ENCODE data around the gene VSIR. TPM values are rescaled to one million over a fixed set of nuclear protein-coding genes. Genes with fewer than 3 reads are reported as not detected.

Gene VSIR
- total RNA-seq, 1 experiment from 2014 or later, result 3.6 TPM

DNA sequence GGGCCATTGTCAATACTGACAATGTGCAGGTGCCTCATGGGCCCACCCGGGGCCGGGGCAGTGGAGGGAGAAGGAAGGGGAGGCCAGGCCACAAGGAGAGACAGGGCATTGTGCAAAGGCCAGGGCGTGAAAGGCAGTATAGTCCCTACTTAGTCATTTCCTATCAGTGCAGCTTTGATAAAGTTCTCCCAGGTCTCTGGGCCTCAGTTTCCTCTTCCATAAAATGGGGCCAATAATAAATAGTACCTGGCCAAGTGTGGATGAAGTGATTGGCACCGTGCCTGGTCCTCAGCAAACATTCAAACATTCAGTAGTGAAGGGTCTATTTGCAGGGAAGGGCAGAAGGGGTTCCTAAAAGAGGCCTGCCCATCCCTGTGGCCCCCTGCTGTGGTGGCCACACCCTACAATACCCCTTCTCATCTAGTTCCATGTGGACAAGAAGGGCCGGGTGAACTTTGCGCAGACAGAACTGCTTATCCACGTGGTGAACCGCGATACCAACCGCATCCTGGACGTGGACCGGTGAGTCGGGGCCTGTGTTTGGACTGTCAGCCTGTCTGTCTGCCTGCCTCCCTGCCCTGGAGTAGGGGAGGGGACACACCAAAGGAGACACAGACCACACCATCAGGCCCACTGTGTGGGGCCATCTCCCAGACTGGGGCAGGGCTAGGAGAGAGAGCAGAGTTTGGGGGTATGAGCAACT lies 36.9 kb upstream of the VSIR start:
- H3K4me3 Mint-ChIP-seq (ENCODE audit: unreplicated experiment), result no peak overlapping the region
- CTCF ChIA-PET, result interaction anchor here (0.6 to 4.5 kb wide), 2 partner anchors 427 to 540 kb away, joined by 3 to 30 read pairs; no protein-coding TSS in a partner anchor
- TF ChIP-seq, protein P1, sequence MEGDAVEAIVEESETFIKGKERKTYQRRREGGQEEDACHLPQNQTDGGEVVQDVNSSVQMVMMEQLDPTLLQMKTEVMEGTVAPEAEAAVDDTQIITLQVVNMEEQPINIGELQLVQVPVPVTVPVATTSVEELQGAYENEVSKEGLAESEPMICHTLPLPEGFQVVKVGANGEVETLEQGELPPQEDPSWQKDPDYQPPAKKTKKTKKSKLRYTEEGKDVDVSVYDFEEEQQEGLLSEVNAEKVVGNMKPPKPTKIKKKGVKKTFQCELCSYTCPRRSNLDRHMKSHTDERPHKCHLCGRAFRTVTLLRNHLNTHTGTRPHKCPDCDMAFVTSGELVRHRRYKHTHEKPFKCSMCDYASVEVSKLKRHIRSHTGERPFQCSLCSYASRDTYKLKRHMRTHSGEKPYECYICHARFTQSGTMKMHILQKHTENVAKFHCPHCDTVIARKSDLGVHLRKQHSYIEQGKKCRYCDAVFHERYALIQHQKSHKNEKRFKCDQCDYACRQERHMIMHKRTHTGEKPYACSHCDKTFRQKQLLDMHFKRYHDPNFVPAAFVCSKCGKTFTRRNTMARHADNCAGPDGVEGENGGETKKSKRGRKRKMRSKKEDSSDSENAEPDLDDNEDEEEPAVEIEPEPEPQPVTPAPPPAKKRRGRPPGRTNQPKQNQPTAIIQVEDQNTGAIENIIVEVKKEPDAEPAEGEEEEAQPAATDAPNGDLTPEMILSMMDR (IDR thresholded peaks at IDR 0.05; ENCODE audit: unreplicated experiment), result no peak
- no peak for DNase-seq (ENCODE audit: unreplicated experiment)
- no TSS peak for BruUV-seq (replicated peaks)
- H3K27ac Mint-ChIP-seq (ENCODE audit: low read depth, unreplicated experiment), result no peak overlapping the region
- POLR2A ChIA-PET, result interaction anchor here (0.7 kb wide), 1 partner anchor 97 kb away, joined by 3 read pairs; no protein-coding TSS in a partner anchor
- peaks cover 15% of the 10 kb centered on the region for H3K36me3 Mint-ChIP-seq (ENCODE audit: insufficient read depth, unreplicated experiment)
- no peaks in the 10 kb centered on the region for H3K4me1 Mint-ChIP-seq (ENCODE audit: insufficient read depth, unreplicated experiment)
- intact Hi-C loops (cut with micrococcal nuclease), result loop anchor here (5.0 kb wide), 3 partner anchors 83 to 428 kb away; no protein-coding TSS in a partner anchor
- H3K9me3 Mint-ChIP-seq (ENCODE audit: unreplicated experiment), result no peaks in the 10 kb centered on the region
- peaks cover 6% of the 10 kb centered on the region for H3K27me3 Mint-ChIP-seq (ENCODE audit: insufficient read depth, unreplicated experiment)

DNA sequence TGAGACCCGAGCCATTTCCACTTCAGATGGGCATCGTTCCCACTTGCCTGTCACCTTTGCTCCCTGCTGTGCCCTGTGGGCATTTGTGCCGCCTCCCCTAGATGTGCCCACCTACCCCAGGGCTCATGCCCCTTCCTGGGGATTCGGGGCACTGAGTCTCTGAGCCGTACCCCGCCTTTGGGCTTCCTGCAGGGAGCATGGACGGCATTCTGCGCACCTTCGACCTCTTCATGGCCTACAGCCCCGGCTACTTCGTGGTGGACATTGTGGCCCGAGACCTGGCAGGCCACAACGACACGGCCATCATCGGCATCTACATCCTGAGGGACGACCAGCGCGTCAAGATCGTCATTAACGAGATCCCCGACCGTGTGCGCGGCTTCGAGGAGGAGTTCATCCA lies 36.3 kb upstream of the VSIR start:
- Mint-ChIP-seq H3K4me3 (ENCODE audit: unreplicated experiment) (no peak overlapping the region), H3K4me1 (ENCODE audit: insufficient read depth, unreplicated experiment) (no peaks in the 10 kb centered on the region), H3K27ac (ENCODE audit: low read depth, unreplicated experiment) (no peak overlapping the region), H3K27me3 (ENCODE audit: insufficient read depth, unreplicated experiment) (peaks cover 11% of the 10 kb centered on the region), H3K9me3 (ENCODE audit: unreplicated experiment) (no peaks in the 10 kb centered on the region), H3K36me3 (ENCODE audit: insufficient read depth, unreplicated experiment) (peaks cover 9% of the 10 kb centered on the region)
- intact Hi-C loops (cut with micrococcal nuclease), result loop anchor here (5.0 kb wide), 3 partner anchors 82 to 427 kb away; no protein-coding TSS in a partner anchor
- CTCF ChIA-PET, result interaction anchor here (0.6 kb wide), 1 partner anchor 539 kb away, joined by 3 read pairs; no protein-coding TSS in a partner anchor
- TF ChIP-seq, protein P1 (IDR thresholded peaks at IDR 0.05; ENCODE audit: unreplicated experiment), result no peak
- DNase-seq (ENCODE audit: unreplicated experiment), result no peak
- POLR2A ChIA-PET, result no interaction called here
- BruUV-seq (replicated peaks), result no TSS peak

- POLR2A ChIA-PET, result interaction anchor here (1.2 to 1.6 kb wide), 2 partner anchors 11 to 41 kb away, joined by 3 read pairs; no protein-coding TSS in a partner anchor
- Mint-ChIP-seq H3K9me3 (ENCODE audit: unreplicated experiment) (no peaks in the 10 kb centered on the region), H3K36me3 (ENCODE audit: insufficient read depth, unreplicated experiment) (peaks cover 6% of the 10 kb centered on the region), H3K4me3 (ENCODE audit: unreplicated experiment) (no peak overlapping the region), H3K27me3 (ENCODE audit: insufficient read depth, unreplicated experiment) (peaks cover 15% of the 10 kb centered on the region), H3K27ac (ENCODE audit: low read depth, unreplicated experiment) (no peak overlapping the region), H3K4me1 (ENCODE audit: insufficient read depth, unreplicated experiment) (no peaks in the 10 kb centered on the region)
- CTCF ChIA-PET, result no interaction called here
- intact Hi-C loops (cut with micrococcal nuclease), result no loop called here
- TF ChIP-seq, protein P1 (IDR thresholded peaks at IDR 0.05; ENCODE audit: unreplicated experiment), result no peak
- DNase-seq (ENCODE audit: unreplicated experiment), result no peak
- BruUV-seq (replicated peaks), result no TSS peak
Measured at GRCh38 chr10:71807557-71808510, 34.5 kb upstream of the VSIR start.

Measured in MCF 10A (cell line).